Erythroblast (primary cell): ENCODE measurements around the gene ASTL.

Source experiments
- GATA1 ChIP-seq: IDR thresholded peaks from 2 replicates; pipeline ENCODE4 v1.6.1; 2011; ENCODE audit warnings: low read depth, mild to moderate bottlenecking, control low read depth, low read length, moderate library complexity
- POLR2A ChIP-seq: IDR thresholded peaks from 2 replicates; pipeline ENCODE4 v1.6.1; 2011; ENCODE audit warnings: mild to moderate bottlenecking, low read length

GRCh38 chr2:96108541-96109360, 29.6 kb downstream of the ASTL start:
- TF ChIP-seq POLR2A (no peak), GATA1 (no peak)
